ENCODE data around the gene CDYL2. TPM values are rescaled to one million over a fixed set of nuclear protein-coding genes. Genes with fewer than 3 reads are reported as not detected.

Gene CDYL2
- total RNA-seq, 1 donor from 2014 or later, result 4.1 TPM

GRCh38 chr16:80848862-80849261 is 44.5 kb upstream of the CDYL2 start:
- Mint-ChIP-seq H3K36me3 (ENCODE audit: low read depth) (no peaks in the 10 kb centered on the region), H3K9me3 (ENCODE audit: low read depth) (peaks cover 15% of the 10 kb centered on the region), H3K4me3 (ENCODE audit: unreplicated experiment) (no peak overlapping the region), H3K4me1 (ENCODE audit: low read depth) (no peaks in the 10 kb centered on the region), H3K27me3 (ENCODE audit: low read depth) (peaks cover 6% of the 10 kb centered on the region), H3K27ac (ENCODE audit: unreplicated experiment) (no peak overlapping the region)
- TF ChIP-seq CTCF (IDR thresholded peaks at IDR 0.05), result no peak
- DNase-seq (ENCODE audit: low spot score), result no peak

DNA sequence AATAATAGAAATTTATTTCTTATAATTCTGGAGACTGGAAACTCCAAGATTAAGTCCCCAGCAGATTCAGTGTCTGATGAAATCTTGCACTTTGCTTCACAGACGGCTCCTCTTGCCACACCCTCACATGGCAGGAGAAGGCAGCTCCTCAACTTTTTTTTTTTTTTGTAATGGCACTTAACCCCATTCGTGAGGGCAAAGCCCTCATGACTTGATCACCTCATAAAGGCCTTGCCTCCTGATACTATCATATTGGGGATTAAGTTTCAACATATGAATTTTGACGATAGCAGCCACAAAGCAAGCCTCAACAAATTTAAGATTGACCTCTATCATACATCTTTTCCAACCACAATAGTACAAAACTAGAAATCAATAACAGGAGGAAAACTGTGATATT is 42.3 kb upstream of the CDYL2 start:
- Mint-ChIP-seq H3K4me3 (ENCODE audit: unreplicated experiment) (no peak overlapping the region), H3K4me1 (ENCODE audit: low read depth) (no peaks in the 10 kb centered on the region), H3K36me3 (ENCODE audit: low read depth) (no peaks in the 10 kb centered on the region), H3K9me3 (ENCODE audit: low read depth) (peaks cover 23% of the 10 kb centered on the region), H3K27me3 (ENCODE audit: low read depth) (peaks cover 4% of the 10 kb centered on the region), H3K27ac (ENCODE audit: unreplicated experiment) (no peak overlapping the region)
- no peak for TF ChIP-seq CTCF (IDR thresholded peaks at IDR 0.05)
- DNase-seq (ENCODE audit: low spot score), result no peak

DNA sequence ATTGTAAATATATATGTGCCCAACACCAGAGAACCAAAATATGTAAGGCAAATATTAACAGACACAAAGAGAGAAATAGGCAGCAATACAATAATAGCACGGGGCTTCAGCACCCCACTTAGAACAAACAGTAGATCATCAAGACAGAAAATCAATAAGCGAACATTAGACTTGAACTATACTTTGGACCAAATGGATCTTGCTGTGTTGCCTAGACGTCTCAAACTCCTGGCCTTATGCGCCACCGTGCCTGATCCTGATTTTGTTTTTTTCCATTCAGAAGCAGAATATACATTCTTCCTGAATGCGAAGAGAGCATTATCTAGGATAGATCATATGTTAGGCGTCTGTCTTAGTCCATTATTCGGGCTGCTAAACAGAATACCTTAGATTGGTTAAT is 41.9 kb upstream of the CDYL2 start:
- DNase-seq (ENCODE audit: low spot score), result no peak
- Mint-ChIP-seq H3K27ac (ENCODE audit: unreplicated experiment) (no peak overlapping the region), H3K36me3 (ENCODE audit: low read depth) (no peaks in the 10 kb centered on the region), H3K27me3 (ENCODE audit: low read depth) (peaks cover 2% of the 10 kb centered on the region), H3K4me3 (ENCODE audit: unreplicated experiment) (no peak overlapping the region), H3K4me1 (ENCODE audit: low read depth) (no peaks in the 10 kb centered on the region), H3K9me3 (ENCODE audit: low read depth) (peaks cover 25% of the 10 kb centered on the region)
- TF ChIP-seq CTCF (IDR thresholded peaks at IDR 0.05), result no peak

DNA sequence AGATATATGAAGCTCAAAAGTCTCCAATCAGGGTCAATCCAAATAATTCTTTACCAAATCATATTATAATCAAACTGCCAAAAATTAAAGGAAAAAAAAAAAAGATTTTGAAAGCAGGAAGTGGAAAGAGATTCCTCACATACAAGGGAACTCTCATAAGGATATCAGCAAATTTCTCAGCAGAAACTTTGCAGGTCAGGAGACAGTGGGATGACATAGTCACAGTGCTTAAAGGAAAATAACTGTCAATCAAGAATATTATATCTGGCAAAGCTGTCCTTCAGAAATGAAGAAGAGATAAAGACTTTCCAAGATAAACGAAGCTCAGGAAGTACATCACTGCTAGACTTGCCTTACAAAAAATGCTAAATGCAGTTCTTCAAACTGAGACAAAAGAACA is 40.0 kb upstream of the CDYL2 start:
- Mint-ChIP-seq H3K27ac (ENCODE audit: unreplicated experiment) (no peak overlapping the region), H3K4me3 (ENCODE audit: unreplicated experiment) (no peak overlapping the region), H3K36me3 (ENCODE audit: low read depth) (no peaks in the 10 kb centered on the region), H3K4me1 (ENCODE audit: low read depth) (no peaks in the 10 kb centered on the region), H3K9me3 (ENCODE audit: low read depth) (peaks cover 34% of the 10 kb centered on the region), H3K27me3 (ENCODE audit: low read depth) (peaks cover 2% of the 10 kb centered on the region)
- no peak for TF ChIP-seq CTCF (IDR thresholded peaks at IDR 0.05)
- DNase-seq (ENCODE audit: low spot score), result no peak

- no peak for DNase-seq (ENCODE audit: low spot score)
- H3K4me3 Mint-ChIP-seq (ENCODE audit: unreplicated experiment), result no peak overlapping the region
- H3K36me3 Mint-ChIP-seq (ENCODE audit: low read depth), result no peaks in the 10 kb centered on the region
- peaks cover 37% of the 10 kb centered on the region for H3K9me3 Mint-ChIP-seq (ENCODE audit: low read depth)
- TF ChIP-seq CTCF (IDR thresholded peaks at IDR 0.05), result no peak
- H3K27me3 Mint-ChIP-seq (ENCODE audit: low read depth), result no peaks in the 10 kb centered on the region
- no peaks in the 10 kb centered on the region for H3K4me1 Mint-ChIP-seq (ENCODE audit: low read depth)
- H3K27ac Mint-ChIP-seq (ENCODE audit: unreplicated experiment), result no peak overlapping the region
Measured at GRCh38 chr16:80841231-80841630, 36.8 kb upstream of the CDYL2 start.

All from chondrocyte (in vitro differentiated cells).